ENCODE measurements around the gene MAGEA11. TPM values are rescaled to one million over a fixed set of nuclear protein-coding genes. Genes with fewer than 3 reads are reported as not detected.
"Not testable (repeated sequence)": the region's sequence is repeated elsewhere in the genome, so short reads cannot be mapped to it uniquely, and the experiment has no call there.

The MAGEA11 gene
- polyA plus RNA-seq, 1 donor (not counting 4 experiments of a cell fraction or from before 2014, with no cell fraction given), result not detected

- H3K4me3 ChIP-seq (ENCODE audit: control insufficient read depth in 2 of 3, extremely low read depth in 1 of 3, insufficient read depth in 2 of 3, low read depth in 1 of 3, low read length in 3 of 3); H3K27ac ChIP-seq (ENCODE audit: control insufficient read depth, insufficient read depth, low read length); H3K36me3 ChIP-seq (ENCODE audit: control insufficient read depth in 2 of 2, extremely low read depth in 1 of 2, insufficient read depth in 2 of 2, low read length in 2 of 2); H3K79me2 ChIP-seq (ENCODE audit: control insufficient read depth, insufficient read depth, low read length); H4K20me1 ChIP-seq (ENCODE audit: control insufficient read depth, extremely low read depth, insufficient read depth, low read length); H3K9me3 ChIP-seq (ENCODE audit: control insufficient read depth, low read depth, low read length); H3K9me1 ChIP-seq (ENCODE audit: control insufficient read depth, extremely low read depth, insufficient read depth, low read length); dilution Hi-C loops (cut with MboI; ENCODE audit: extremely low pct_ligation_motif_present, low sequenced_read_pairs); H3K4me2 ChIP-seq (ENCODE audit: control insufficient read depth, extremely low read depth, insufficient read depth, low read depth, low read length); H3K4me1 ChIP-seq (ENCODE audit: control insufficient read depth, extremely low read depth, insufficient read depth, low read length); DNase-seq (ENCODE audit: low read depth, low spot score); H3K9ac ChIP-seq (ENCODE audit: control insufficient read depth, extremely low read depth, insufficient read depth, low read length); H3K27me3 ChIP-seq (ENCODE audit: control insufficient read depth, extremely low read depth, insufficient read depth, low read length); H2AFZ ChIP-seq (ENCODE audit: control insufficient read depth, low read length): not testable (repeated sequence)
- peak; percentile 83 for FAIRE-seq
Measured at GRCh38 chrX:149746390-149747007, 34.6 kb downstream of the MAGEA11 start.

DNA sequence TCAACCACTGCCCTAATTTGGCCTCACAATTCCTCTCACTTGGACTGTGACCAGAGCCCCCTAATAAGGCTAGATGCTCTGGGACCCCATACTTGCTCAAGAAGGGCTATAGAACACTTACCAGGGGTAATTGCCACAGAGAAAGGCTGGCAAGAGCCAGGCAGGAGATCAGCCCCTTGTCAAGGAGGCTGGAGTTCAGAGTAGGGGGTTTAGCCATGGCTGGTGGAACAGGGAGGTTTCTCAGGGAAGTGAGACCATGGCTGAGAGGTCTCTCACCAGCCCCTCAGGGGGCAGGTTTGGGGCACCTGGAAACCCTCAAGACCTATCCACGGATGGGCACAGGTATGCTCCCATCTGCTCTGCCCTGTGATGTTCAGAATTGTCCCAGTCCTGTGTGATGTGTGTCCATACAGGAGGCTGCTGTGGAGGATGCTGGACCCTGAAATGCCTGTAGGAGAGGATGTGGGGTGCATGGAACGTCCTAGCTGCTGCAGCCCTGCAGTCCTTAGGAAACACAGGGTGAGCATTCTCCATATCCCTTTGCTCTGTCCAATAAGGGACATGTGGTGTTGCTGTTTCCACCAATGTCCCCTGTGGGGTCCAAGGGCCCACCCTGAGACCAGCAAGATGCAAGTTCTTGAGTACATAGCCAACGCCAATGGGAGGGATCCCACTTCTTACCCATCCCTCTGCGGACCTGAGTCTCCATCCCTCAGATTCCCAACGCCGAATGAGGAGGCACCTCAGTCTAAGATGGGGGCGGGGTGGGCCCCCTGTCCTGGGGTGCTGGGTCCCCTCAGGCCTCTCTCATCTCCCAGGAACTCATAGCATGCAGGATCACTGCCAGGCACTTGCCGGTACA, 45.6 kb downstream of the MAGEA11 start:
- H3K36me3 ChIP-seq (ENCODE audit: control insufficient read depth in 2 of 2, extremely low read depth in 1 of 2, insufficient read depth in 2 of 2, low read length in 2 of 2), result no peaks in the 10 kb centered on the region
- dilution Hi-C loops (cut with MboI; ENCODE audit: extremely low pct_ligation_motif_present, low sequenced_read_pairs), result no loop called here
- no peak overlapping the region for H3K27ac ChIP-seq (ENCODE audit: control insufficient read depth, insufficient read depth, low read length)
- no peak overlapping the region for H2AFZ ChIP-seq (ENCODE audit: control insufficient read depth, low read length)
- H3K4me3 ChIP-seq (ENCODE audit: control insufficient read depth in 2 of 3, extremely low read depth in 1 of 3, insufficient read depth in 2 of 3, low read depth in 1 of 3, low read length in 3 of 3), result no peak overlapping the region
- no peak overlapping the region for H3K9ac ChIP-seq (ENCODE audit: control insufficient read depth, extremely low read depth, insufficient read depth, low read length)
- TF ChIP-seq CTCF (optimal IDR thresholded peaks at IDR 0.05 in 1 of 3, IDR thresholded peaks at IDR 0.05 in 1 of 3, conservative IDR thresholded peaks at IDR 0.05 in 1 of 3; ENCODE audit: extremely low read depth in 1 of 3, insufficient read depth in 2 of 3, low read length in 3 of 3) (no peak), EZH2 (IDR thresholded peaks at IDR 0.05; ENCODE audit: low read length) (no peak)
- H3K9me1 ChIP-seq (ENCODE audit: control insufficient read depth, extremely low read depth, insufficient read depth, low read length), result no peaks in the 10 kb centered on the region
- no peak for FAIRE-seq
- H3K4me2 ChIP-seq (ENCODE audit: control insufficient read depth, extremely low read depth, insufficient read depth, low read depth, low read length), result no peak overlapping the region
- no peaks in the 10 kb centered on the region for H3K79me2 ChIP-seq (ENCODE audit: control insufficient read depth, insufficient read depth, low read length)
- no peaks in the 10 kb centered on the region for H3K4me1 ChIP-seq (ENCODE audit: control insufficient read depth, extremely low read depth, insufficient read depth, low read length)
- no peaks in the 10 kb centered on the region for H3K27me3 ChIP-seq (ENCODE audit: control insufficient read depth, extremely low read depth, insufficient read depth, low read length)
- no peak for DNase-seq (ENCODE audit: low read depth, low spot score)
- H3K9me3 ChIP-seq (ENCODE audit: control insufficient read depth, low read depth, low read length), result no peaks in the 10 kb centered on the region
- H4K20me1 ChIP-seq (ENCODE audit: control insufficient read depth, extremely low read depth, insufficient read depth, low read length), result no peaks in the 10 kb centered on the region
